ENCODE results near the gene ZNF689. TPM values are rescaled to one million over a fixed set of nuclear protein-coding genes. Genes with fewer than 3 reads are reported as not detected.
A peak's percentile ranks its signal among the peaks of the same experiment; 100 is the strongest.

Gene ZNF689
- total RNA-seq, 1 experiment from 2014 or later, result 9.8 TPM

DNA sequence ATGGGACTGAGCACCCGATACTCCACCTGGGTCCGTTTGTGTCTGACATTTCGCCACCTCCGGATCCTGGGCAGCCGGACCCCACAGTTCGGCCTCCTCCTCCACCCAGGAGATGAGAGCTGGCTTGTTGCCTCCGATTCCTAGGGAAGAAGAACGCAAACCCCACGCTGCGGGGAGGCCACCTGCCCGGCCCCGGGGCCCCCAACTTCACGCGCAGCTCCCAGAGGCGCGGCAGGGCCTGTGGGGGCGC, 52.6 kb downstream of the ZNF689 start:
- H3K9me3 ChIP-seq (replicated peaks), result no peaks in the 10 kb centered on the region
- DNase-seq (ENCODE audit: low read depth in 1 of 2, low spot score in 2 of 2), result no peak
- peak overlapping the region; percentile 75 for H3K4me3 ChIP-seq
- H3K36me3 ChIP-seq, result peaks cover 34% of the 10 kb centered on the region
- H3K27me3 ChIP-seq (replicated peaks), result no peaks in the 10 kb centered on the region
- peaks cover 10% of the 10 kb centered on the region for H3K4me1 ChIP-seq (replicated peaks)
- peak overlapping the region; percentile 76 for H3K27ac ChIP-seq

DNA sequence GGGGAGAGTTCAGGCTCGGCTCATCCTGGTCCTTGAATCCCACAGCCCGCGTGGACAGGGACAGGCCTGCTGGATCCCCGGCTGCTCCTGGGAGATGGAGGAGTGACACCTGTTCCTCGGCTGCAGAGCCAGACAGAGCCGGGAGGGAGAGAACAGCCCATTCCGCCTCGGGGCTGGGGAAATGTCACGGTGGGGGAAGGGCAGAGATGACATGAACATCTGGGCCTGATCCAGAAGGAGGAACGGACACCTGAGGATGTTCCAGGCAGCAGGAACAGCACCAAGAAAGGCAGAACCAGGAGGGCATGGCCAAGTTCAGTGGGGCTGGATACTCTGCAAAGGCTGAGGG, 54.1 kb downstream of the ZNF689 start:
- H3K36me3 ChIP-seq, result peaks cover 34% of the 10 kb centered on the region
- peaks cover 10% of the 10 kb centered on the region for H3K4me1 ChIP-seq (replicated peaks)
- no peak for DNase-seq (ENCODE audit: low read depth in 1 of 2, low spot score in 2 of 2)
- H3K4me3 ChIP-seq, result no peak overlapping the region
- no peaks in the 10 kb centered on the region for H3K27me3 ChIP-seq (replicated peaks)
- no peaks in the 10 kb centered on the region for H3K9me3 ChIP-seq (replicated peaks)
- H3K27ac ChIP-seq, result no peak overlapping the region

DNA sequence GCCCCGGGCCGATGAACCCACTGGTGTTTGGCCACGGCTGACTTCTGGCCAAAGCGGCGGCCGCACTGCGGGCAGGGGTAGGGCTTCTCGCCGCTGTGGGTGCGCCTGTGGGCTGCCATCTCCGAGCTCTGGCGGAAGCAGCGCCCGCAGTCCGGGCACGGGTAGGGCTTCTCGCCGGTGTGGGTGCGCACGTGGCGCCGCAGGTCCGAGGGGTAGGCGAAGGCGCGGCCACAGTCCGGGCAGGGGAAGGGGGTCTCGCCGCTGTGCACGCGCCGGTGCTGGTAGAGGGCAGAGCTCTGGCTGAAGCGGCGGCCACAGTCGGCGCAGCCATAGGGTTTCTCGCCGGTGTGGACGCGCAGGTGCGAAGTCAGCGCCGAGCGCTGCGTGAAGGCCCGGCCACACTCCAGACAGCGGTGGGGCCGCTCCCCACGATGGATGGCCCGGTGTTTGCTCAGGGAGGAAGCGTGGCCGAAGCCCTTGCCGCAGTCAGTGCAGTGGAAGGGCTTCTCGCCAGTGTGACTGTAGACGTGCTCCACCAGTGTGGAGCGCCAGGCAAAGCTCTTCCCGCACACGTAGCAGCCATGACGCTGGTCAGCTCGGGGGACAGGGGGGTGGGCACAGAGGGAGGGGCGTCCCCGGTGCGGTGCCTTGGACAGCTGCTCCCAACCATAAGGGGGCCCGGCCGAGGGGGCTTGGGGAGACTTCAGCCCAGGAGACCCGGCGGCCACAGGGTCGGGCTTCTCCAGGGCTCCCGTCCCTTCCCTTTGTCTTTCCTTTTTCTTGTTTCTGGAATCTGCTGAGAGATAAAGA, 54.7 kb downstream of the ZNF689 start:
- no peak overlapping the region for H3K27ac ChIP-seq
- no peak overlapping the region for H3K4me3 ChIP-seq
- no peaks in the 10 kb centered on the region for H3K27me3 ChIP-seq (replicated peaks)
- H3K9me3 ChIP-seq (replicated peaks), result no peaks in the 10 kb centered on the region
- H3K36me3 ChIP-seq, result peaks cover 34% of the 10 kb centered on the region
- no peak for DNase-seq (ENCODE audit: low read depth in 1 of 2, low spot score in 2 of 2)
- H3K4me1 ChIP-seq (replicated peaks), result peaks cover 10% of the 10 kb centered on the region

DNA sequence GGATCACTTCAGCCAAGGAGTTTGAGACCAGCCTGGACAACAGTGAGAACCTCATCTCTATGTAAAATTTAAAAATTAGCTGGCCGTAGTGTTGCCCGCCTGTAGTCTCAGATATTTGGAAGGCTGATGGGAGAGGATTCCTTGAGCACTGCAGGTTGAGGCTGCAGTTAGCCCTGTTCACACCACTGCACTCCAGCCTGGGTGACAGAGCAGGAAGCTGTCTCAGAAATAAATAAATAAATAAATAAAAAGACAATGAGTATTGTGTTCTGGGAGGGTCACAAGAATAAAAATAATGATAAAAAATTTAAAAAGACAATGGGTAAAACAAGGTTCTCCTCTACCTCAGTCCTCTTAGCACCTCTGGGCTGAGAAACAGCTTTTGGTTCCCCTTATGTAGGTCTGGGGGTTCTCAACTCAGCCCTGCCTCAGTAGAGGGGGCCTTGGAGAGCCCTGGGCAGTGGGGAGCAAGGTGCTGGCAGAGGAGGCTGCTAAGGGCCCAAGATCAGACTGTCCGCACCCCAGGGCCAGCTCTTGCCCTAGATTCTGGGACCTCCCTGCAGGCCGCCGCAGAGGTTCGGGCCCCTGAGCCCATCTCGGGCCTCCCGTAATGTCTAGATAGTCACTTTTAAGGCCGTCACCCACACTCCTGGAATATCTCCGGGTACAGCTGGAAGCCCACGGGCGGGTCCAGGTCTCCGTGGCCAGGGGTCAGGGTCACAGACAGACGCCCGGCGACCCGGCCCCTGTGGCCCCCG, 55.5 kb downstream of the ZNF689 start:
- Histone ChIP-seq H3K36me3 (peaks cover 34% of the 10 kb centered on the region), H3K4me3 (no peak overlapping the region), H3K9me3 (replicated peaks) (no peaks in the 10 kb centered on the region), H3K4me1 (replicated peaks) (peaks cover 10% of the 10 kb centered on the region), H3K27me3 (replicated peaks) (no peaks in the 10 kb centered on the region), H3K27ac (no peak overlapping the region)
- DNase-seq (ENCODE audit: low read depth in 1 of 2, low spot score in 2 of 2), result no peak

DNA sequence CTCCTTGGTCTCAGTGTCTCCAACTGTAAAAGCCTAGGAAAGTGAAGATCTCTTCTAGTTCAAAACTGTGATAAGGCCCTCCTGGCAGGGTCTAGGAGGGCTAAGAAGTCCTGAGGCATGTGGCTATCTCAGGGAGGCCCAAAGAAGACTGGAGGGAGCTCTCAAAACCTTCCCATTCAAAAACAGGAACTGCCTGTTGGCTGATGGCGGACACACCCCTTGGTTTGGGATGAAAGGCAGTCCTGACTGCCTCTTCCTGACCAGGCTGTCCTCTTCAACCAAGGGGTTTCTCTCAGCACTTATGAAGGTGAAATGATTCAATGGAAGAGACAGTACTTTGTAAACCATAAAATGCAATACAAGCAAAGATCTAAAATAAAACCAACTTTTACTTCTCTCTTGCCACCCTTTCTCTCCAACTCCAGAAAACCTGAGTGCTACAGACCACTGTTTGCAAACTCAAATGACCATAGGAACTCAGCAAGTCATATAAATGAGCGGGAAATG, 56.7 kb downstream of the ZNF689 start:
- Histone ChIP-seq H3K27me3 (replicated peaks) (no peaks in the 10 kb centered on the region), H3K27ac (no peak overlapping the region), H3K36me3 (peaks cover 34% of the 10 kb centered on the region), H3K4me3 (no peak overlapping the region), H3K9me3 (replicated peaks) (no peaks in the 10 kb centered on the region), H3K4me1 (replicated peaks) (peaks cover 15% of the 10 kb centered on the region)
- DNase-seq (ENCODE audit: low read depth in 1 of 2, low spot score in 2 of 2), result no peak

DNA sequence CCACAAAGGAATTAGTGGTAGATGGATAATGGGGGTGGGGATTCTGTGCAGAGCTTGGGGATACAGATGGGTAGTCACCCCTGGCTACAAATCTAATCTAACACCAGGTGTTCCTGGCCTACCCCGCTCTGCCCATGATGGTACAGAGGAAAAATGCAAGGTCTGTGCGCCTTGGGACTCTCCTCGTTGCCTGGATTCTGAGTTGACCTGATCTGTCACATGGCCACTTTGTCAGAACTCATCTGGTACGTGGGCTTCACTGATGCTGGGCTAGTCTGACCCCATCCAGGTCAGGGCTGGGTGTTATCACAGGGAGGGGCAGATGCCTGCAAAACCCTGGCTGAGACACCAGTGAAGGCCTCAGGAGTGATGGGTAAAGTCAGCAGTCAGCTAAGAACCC, 57.2 kb downstream of the ZNF689 start:
- H3K27me3 ChIP-seq (replicated peaks), result no peaks in the 10 kb centered on the region
- H3K4me3 ChIP-seq, result no peak overlapping the region
- peaks cover 34% of the 10 kb centered on the region for H3K36me3 ChIP-seq
- H3K27ac ChIP-seq, result no peak overlapping the region
- no peaks in the 10 kb centered on the region for H3K9me3 ChIP-seq (replicated peaks)
- H3K4me1 ChIP-seq (replicated peaks), result peaks cover 15% of the 10 kb centered on the region
- DNase-seq (ENCODE audit: low read depth in 1 of 2, low spot score in 2 of 2), result no peak

Other genes starting within 250 kb of the ZNF689 start
- gene TBC1D10B, start 239.9 kb downstream of the ZNF689 start, total RNA-seq (2014; rRNA removed; shearing (Covaris generic)), result 25.8 and 42.5 TPM in 2 replicates
- gene MYL11, start 235.6 kb downstream of the ZNF689 start, total RNA-seq (2014; rRNA removed; shearing (Covaris generic)), result not detected in 2 replicates
- gene SEPTIN1, start 227.8 kb downstream of the ZNF689 start, total RNA-seq (2014; rRNA removed; shearing (Covaris generic)), result not detected in 2 replicates
- gene ZNF48, start 215.0 kb downstream of the ZNF689 start, total RNA-seq (2014; rRNA removed; shearing (Covaris generic)), result 9.6 and 17.3 TPM in 2 replicates
- 27.0 and 51.8 TPM in 2 replicates for gene ZNF771, start 202.8 kb downstream of the ZNF689 start, total RNA-seq (2014; rRNA removed; shearing (Covaris generic))
- gene DCTPP1, start 180.4 kb downstream of the ZNF689 start, total RNA-seq (2014; rRNA removed; shearing (Covaris generic)), result 10.5 and 31.6 TPM in 2 replicates
- 4.3 and 8.2 TPM in 2 replicates for gene SEPHS2, start 164.5 kb downstream of the ZNF689 start, total RNA-seq (2014; rRNA removed; shearing (Covaris generic))
- gene ITGAL, start 137.6 kb downstream of the ZNF689 start, total RNA-seq (2014; rRNA removed; shearing (Covaris generic)), result not detected in 2 replicates
- 35.6 and 41.1 TPM in 2 replicates for gene ZNF768, start 83.8 kb downstream of the ZNF689 start, total RNA-seq (2014; rRNA removed; shearing (Covaris generic))
- 3.6 and 5.1 TPM in 2 replicates for gene ZNF747, start 75.5 kb downstream of the ZNF689 start, total RNA-seq (2014; rRNA removed; shearing (Covaris generic))
- gene ZNF764, start 52.0 kb downstream of the ZNF689 start, total RNA-seq (2014; rRNA removed; shearing (Covaris generic)), result 5.8 and 8.1 TPM in 2 replicates
- gene ZNF688, start 38.7 kb downstream of the ZNF689 start, total RNA-seq (2014; rRNA removed; shearing (Covaris generic)), result 6.4 and 7.3 TPM in 2 replicates
- 4.6 and 6.8 TPM in 2 replicates for gene ZNF785, start 24.7 kb downstream of the ZNF689 start, total RNA-seq (2014; rRNA removed; shearing (Covaris generic))
- gene PRR14, start 40.6 kb upstream of the ZNF689 start, total RNA-seq (2014; rRNA removed; shearing (Covaris generic)), result 6.1 and 8.2 TPM in 2 replicates
- gene FBRS, start 48.0 kb upstream of the ZNF689 start, total RNA-seq (2014; rRNA removed; shearing (Covaris generic)), result 7.6 and 13.6 TPM in 2 replicates
- 9.4 and 14.3 TPM in 2 replicates for gene SRCAP, start 88.8 kb upstream of the ZNF689 start, total RNA-seq (2014; rRNA removed; shearing (Covaris generic))
- gene PHKG2, start 138.0 kb upstream of the ZNF689 start, total RNA-seq (2014; rRNA removed; shearing (Covaris generic)), result 35.3 and 39.0 TPM in 2 replicates
- gene CFAP119, start 151.7 kb upstream of the ZNF689 start, total RNA-seq (2014; rRNA removed; shearing (Covaris generic)), result 1.1 and 9.5 TPM in 2 replicates
- 70.7 and 103 TPM in 2 replicates for gene RNF40, start 151.9 kb upstream of the ZNF689 start, total RNA-seq (2014; rRNA removed; shearing (Covaris generic))
- 13.2 and 19.6 TPM in 2 replicates for gene ZNF629, start 176.8 kb upstream of the ZNF689 start, total RNA-seq (2014; rRNA removed; shearing (Covaris generic))